Calu3 (cell line): Measurements from ENCODE around the gene RASGRF2. TPM values are rescaled to one million over a fixed set of nuclear protein-coding genes. Genes with fewer than 3 reads are reported as not detected.

ENCODE experiments used
- BruUV-seq: library from RNA; stranded (reverse); fragments of 400-500 nt; replicated peaks from 2 replicates; lab custom pipeline; 2021; lab: Mats Ljungman, UMichigan
- CTCF ChIA-PET: fragments of 300-600 bp; sonication (Branson Sonifier 250); formaldehyde crosslinking; loops from one replicate; lab custom pipeline; 2022; ENCODE audit warnings: antibody characterized with exemption; lab: Charles Lee
- DNase-seq: peaks from one replicate; pipeline ENCODE4 v3.0.0; 2022
- H3K27ac Mint-ChIP-seq: one replicate; pipeline ENCODE4 v1.8.0; 2022; ENCODE audit warnings: mixed read lengths; ENCODE audit not compliant: unreplicated experiment
- H3K27me3 Mint-ChIP-seq: one replicate; pipeline ENCODE4 v1.8.0; 2022; ENCODE audit warnings: mixed read lengths; ENCODE audit not compliant: unreplicated experiment
- H3K36me3 Mint-ChIP-seq: one replicate; pipeline ENCODE4 v1.8.0; 2022; ENCODE audit warnings: mild to moderate bottlenecking, moderate library complexity, mixed read lengths; ENCODE audit not compliant: insufficient read depth, unreplicated experiment
- H3K4me1 Mint-ChIP-seq: one replicate; pipeline ENCODE4 v1.8.0; 2022; ENCODE audit warnings: mild to moderate bottlenecking, low read depth, mixed read lengths; ENCODE audit not compliant: unreplicated experiment
- H3K4me3 Mint-ChIP-seq: one replicate; pipeline ENCODE4 v1.8.0; 2022; ENCODE audit warnings: mild to moderate bottlenecking, low read depth, moderate library complexity, mixed read lengths; ENCODE audit not compliant: unreplicated experiment
- H3K9me3 Mint-ChIP-seq: one replicate; pipeline ENCODE4 v1.8.0; 2022; ENCODE audit warnings: low read depth, mixed read lengths; ENCODE audit not compliant: unreplicated experiment
- intact Hi-C: fragments of 100-400 bp; cut with micrococcal nuclease; formaldehyde crosslinking; loops from one replicate; pipeline ENCODE4 v1.10.0; 2022; ENCODE audit not compliant: unreplicated experiment
- total RNA-seq: library from RNA; stranded (reverse); gene quantifications from 2 replicates; pipeline ENCODE4 v1.2.3, GENCODE V29; 2022
- TF ChIP-seq, protein P1 (sequence below): fragments of 200-600 bp; IDR thresholded peaks from one replicate; pipeline ENCODE4 v1.8.0; 2022; ENCODE audit warnings: antibody characterized with exemption; ENCODE audit not compliant: unreplicated experiment

The RASGRF2 gene
- total RNA-seq, 1 experiment from 2014 or later = 27.7 TPM

DNA sequence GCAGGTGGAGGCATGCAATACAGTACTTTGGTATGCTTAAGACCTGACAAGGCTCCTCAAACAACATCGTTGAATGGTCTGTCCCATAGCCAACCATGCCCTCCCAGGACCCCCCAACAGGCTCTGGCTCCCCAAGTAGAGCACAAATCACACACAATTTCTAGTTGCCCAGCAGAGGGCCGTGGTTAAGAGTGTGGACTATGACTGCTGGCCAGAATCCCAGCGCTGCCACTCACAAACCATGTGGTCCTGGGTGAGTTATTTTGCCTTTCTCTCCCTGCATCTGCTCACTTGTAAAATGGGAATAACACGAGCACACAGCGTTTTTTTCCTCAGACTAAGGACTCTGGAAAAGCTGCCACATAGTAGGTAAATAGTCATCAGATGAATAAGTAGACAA lies 279.4 kb downstream of the RASGRF2 start:
- TF ChIP-seq, protein P1, sequence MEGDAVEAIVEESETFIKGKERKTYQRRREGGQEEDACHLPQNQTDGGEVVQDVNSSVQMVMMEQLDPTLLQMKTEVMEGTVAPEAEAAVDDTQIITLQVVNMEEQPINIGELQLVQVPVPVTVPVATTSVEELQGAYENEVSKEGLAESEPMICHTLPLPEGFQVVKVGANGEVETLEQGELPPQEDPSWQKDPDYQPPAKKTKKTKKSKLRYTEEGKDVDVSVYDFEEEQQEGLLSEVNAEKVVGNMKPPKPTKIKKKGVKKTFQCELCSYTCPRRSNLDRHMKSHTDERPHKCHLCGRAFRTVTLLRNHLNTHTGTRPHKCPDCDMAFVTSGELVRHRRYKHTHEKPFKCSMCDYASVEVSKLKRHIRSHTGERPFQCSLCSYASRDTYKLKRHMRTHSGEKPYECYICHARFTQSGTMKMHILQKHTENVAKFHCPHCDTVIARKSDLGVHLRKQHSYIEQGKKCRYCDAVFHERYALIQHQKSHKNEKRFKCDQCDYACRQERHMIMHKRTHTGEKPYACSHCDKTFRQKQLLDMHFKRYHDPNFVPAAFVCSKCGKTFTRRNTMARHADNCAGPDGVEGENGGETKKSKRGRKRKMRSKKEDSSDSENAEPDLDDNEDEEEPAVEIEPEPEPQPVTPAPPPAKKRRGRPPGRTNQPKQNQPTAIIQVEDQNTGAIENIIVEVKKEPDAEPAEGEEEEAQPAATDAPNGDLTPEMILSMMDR = no peak
- H3K9me3 Mint-ChIP-seq = no peaks in the 10 kb centered on the region
- intact Hi-C loops = loop anchor here (10.0 kb wide), 1 partner anchor 55 kb away; no protein-coding TSS in a partner anchor
- no peak overlapping the region for H3K4me3 Mint-ChIP-seq
- no peak overlapping the region for H3K27ac Mint-ChIP-seq
- no TSS peak for BruUV-seq
- no peak for DNase-seq
- CTCF ChIA-PET = no interaction called here
- H3K36me3 Mint-ChIP-seq = no peaks in the 10 kb centered on the region
- no peaks in the 10 kb centered on the region for H3K27me3 Mint-ChIP-seq
- H3K4me1 Mint-ChIP-seq = peaks cover 8% of the 10 kb centered on the region

DNA sequence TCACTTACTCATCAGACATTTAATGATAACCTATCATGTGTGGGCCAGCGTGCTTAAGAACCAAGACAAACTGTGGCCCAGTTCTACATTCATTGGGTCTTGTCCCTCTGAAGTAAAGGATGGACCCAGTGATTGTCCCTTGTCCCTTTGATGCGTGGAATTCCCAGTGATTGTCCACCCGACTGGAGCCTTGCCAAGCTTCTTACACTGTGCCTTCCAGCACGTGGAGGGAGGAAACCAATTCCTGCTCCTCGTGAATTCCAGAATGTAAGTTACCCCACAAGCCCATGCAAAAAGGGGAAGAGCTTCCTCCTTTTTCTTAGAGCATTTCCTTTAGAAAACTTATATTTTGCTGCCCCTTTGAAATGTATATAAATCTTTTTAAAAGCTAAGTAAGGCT lies 280.8 kb downstream of the RASGRF2 start:
- peaks cover 19% of the 10 kb centered on the region for H3K4me1 Mint-ChIP-seq
- no peak overlapping the region for H3K4me3 Mint-ChIP-seq
- CTCF ChIA-PET = no interaction called here
- H3K9me3 Mint-ChIP-seq = no peaks in the 10 kb centered on the region
- H3K27me3 Mint-ChIP-seq = no peaks in the 10 kb centered on the region
- BruUV-seq = no TSS peak
- no peak overlapping the region for H3K27ac Mint-ChIP-seq
- H3K36me3 Mint-ChIP-seq = no peaks in the 10 kb centered on the region
- TF ChIP-seq, protein P1 = no peak
- intact Hi-C loops = loop anchor here (10.0 kb wide), 1 partner anchor 54 kb away; no protein-coding TSS in a partner anchor
- no peak for DNase-seq

DNA sequence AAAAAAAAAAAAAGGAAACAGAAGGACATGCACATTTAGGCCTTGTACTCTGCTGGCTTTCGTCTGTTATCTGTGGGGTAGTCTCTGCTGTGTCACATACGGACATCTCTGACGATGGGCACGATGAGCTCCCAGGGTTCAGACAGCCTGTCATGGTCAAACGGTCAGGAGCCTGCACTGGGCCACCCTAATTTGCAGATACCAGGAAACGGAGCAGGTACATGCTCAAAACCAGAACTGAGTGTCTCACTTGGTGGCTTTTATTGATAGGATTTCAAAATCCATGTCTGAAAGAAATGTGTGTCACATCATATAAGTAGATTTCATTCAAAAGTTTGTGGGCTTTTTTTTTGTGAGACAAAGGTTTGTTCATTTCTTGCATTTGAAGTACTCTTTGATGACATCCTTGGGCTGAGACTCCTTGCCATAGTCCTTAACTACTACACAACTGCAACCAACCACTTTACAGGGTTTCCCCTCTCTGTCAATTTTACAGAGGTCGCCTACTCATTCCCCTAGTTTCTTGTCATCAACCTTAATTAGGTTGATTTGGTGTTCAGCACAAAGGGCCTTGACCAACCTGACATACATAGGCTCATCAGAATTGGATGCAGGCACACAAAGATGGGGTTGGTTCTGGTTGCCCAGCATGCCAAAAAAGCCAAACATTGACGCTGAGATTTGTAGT lies 281.9 kb downstream of the RASGRF2 start:
- CTCF ChIA-PET = interaction anchor here (0.5 to 0.6 kb wide), 2 partner anchors 44 to 1010 kb away, joined by 4 read pairs; no protein-coding TSS in a partner anchor
- Mint-ChIP-seq H3K4me1 (peaks cover 30% of the 10 kb centered on the region), H3K9me3 (no peaks in the 10 kb centered on the region), H3K36me3 (no peaks in the 10 kb centered on the region), H3K4me3 (no peak overlapping the region), H3K27me3 (no peaks in the 10 kb centered on the region), H3K27ac (no peak overlapping the region)
- no TSS peak for BruUV-seq
- no peak for DNase-seq
- TF ChIP-seq, protein P1 = no peak
- intact Hi-C loops = loop anchor here (10.0 kb wide), 1 partner anchor 53 kb away; no protein-coding TSS in a partner anchor

DNA sequence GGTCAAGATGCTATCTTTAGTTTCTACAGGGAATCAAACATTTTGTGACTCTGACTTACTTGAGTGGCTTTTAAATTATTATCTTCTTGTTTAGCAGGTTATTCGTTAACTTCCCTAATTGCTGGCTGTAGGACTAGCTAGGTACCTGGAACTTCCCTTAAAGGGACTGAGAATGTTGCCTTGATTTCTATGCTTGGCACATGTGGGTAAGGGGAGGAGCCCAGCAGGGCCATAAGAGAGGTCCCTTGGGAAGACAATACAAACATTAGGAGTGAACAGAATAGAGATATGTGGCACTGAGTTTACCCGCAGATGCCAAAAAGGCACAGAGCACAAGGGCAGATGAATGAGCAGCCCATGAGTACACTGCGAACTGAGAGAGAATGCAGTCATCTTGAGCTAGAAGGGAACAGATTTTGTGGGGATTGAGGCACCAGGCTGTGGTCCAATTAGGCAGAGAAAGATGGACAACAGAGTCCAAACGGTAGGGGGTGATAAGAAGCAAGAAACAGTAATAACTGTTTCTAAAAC lies 282.8 kb downstream of the RASGRF2 start:
- H3K27ac Mint-ChIP-seq = no peak overlapping the region

More for the DNA sequence above, 282.8 kb downstream of the RASGRF2 start:
- TF ChIP-seq, protein P1 = no peak
- Mint-ChIP-seq H3K9me3 (no peaks in the 10 kb centered on the region), H3K4me1 (peaks cover 37% of the 10 kb centered on the region), H3K4me3 (no peak overlapping the region), H3K27me3 (no peaks in the 10 kb centered on the region), H3K36me3 (no peaks in the 10 kb centered on the region)
- no TSS peak for BruUV-seq
- CTCF ChIA-PET = interaction anchor here (0.6 kb wide), 1 partner anchor 1011 kb away, joined by 4 read pairs; no protein-coding TSS in a partner anchor
- DNase-seq = no peak
- intact Hi-C loops = loop anchor here (10.0 kb wide), 1 partner anchor 52 kb away; no protein-coding TSS in a partner anchor
